Measurements from ENCODE around the gene SPTBN1. TPM values are rescaled to one million over a fixed set of nuclear protein-coding genes. Genes with fewer than 3 reads are reported as not detected.
A peak's percentile ranks its signal among the peaks of the same experiment; 100 is the strongest.

The SPTBN1 gene
- total and polyA plus RNA-seq, 2 of the 4 experiments (the other 2 are of a cell fraction): 49.1 to 241 TPM

DNA sequence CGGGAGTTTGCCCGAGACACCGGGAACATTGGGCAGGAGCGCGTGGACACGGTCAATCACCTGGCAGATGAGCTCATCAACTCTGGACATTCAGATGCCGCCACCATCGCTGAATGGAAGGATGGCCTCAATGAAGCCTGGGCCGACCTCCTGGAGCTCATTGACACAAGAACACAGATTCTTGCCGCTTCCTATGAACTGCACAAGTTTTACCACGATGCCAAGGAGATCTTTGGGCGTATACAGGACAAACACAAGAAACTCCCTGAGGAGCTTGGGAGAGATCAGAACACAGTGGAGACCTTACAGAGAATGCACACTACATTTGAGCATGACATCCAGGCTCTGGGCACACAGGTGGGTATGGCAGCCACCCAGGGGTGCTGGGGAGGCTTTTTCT lies 193.5 kb downstream of the SPTBN1 start:
- Histone ChIP-seq H3K9ac (ENCODE audit: low read depth, low read length) (no peak overlapping the region), H3K56ac (ENCODE audit: extremely low read depth, insufficient read depth, low read length) (no peak overlapping the region), H4K8ac (ENCODE audit: low read depth in 2 of 2, low read length in 2 of 2) (no peak overlapping the region), H2BK120ac (ENCODE audit: low read depth, low read length) (no peak overlapping the region), H3K18ac (ENCODE audit: low read depth, low read length) (no peak overlapping the region), H3K9me3 (ENCODE audit: control insufficient read depth, insufficient read depth, low read length) (no peaks in the 10 kb centered on the region), H4K91ac (ENCODE audit: insufficient read depth, low read depth, low read length) (no peak overlapping the region), H3K14ac (replicated peaks; ENCODE audit: low read depth, low read length) (no peak overlapping the region), H2BK20ac (ENCODE audit: low read depth, low read length) (no peak overlapping the region), H2AK5ac (ENCODE audit: low read depth, low read length) (no peak overlapping the region), H3K27ac (ENCODE audit: insufficient read depth, low read length) (no peak overlapping the region), H3K4me1 (ENCODE audit: control insufficient read depth, insufficient read depth, low read length) (no peaks in the 10 kb centered on the region), H3K36me3 (ENCODE audit: control insufficient read depth, insufficient read depth, low read length) (peaks cover 68% of the 10 kb centered on the region), H2BK15ac (ENCODE audit: low read depth, low read length) (no peak overlapping the region), H3K4ac (ENCODE audit: low read depth, low read length) (no peak overlapping the region), H3K27me3 (ENCODE audit: control insufficient read depth, insufficient read depth, low read length) (no peaks in the 10 kb centered on the region), H2BK5ac (ENCODE audit: low read depth, low read length, poor library complexity, severe bottlenecking) (no peak overlapping the region), H3K79me1 (ENCODE audit: low read depth in 1 of 2, low read length in 2 of 2) (peaks cover 0 to 20% of the 10 kb centered on the region in 2 experiments; a peak in 3 of 4 replicates), H4K5ac (ENCODE audit: low read depth, low read length) (no peak overlapping the region), H3K9me1 (ENCODE audit: insufficient read depth, low read length) (peaks cover 13% of the 10 kb centered on the region), H2AK9ac (replicated peaks; ENCODE audit: low read depth, low read length, poor library complexity) (no peak overlapping the region), H2AFZ (replicated peaks; ENCODE audit: low read length, poor library complexity) (no peak overlapping the region), H3K23ac (ENCODE audit: low read depth, low read length) (no peak overlapping the region), H4K20me1 (ENCODE audit: insufficient read depth, low read length) (no peaks in the 10 kb centered on the region), H3K4me3 (ENCODE audit: insufficient read depth, low read depth, low read length) (no peak overlapping the region), H3K4me2 (ENCODE audit: low read depth, low read length) (no peak overlapping the region)
- TF ChIP-seq CEBPB (IDR thresholded peaks at IDR 0.05; ENCODE audit: low read depth, low read length): no peak
- no peak for TF ChIP-seq FOS (IDR thresholded peaks at IDR 0.05; ENCODE audit: low read depth, low read length)
- no peak for TF ChIP-seq RCOR1 (IDR thresholded peaks at IDR 0.05; ENCODE audit: insufficient replicate concordance, low read length)
- TF ChIP-seq MXI1 (IDR thresholded peaks at IDR 0.05; ENCODE audit: borderline replicate concordance, low read depth, low read length): no peak
- no peak for TF ChIP-seq CHD1 (IDR thresholded peaks at IDR 0.05; ENCODE audit: low read depth, low read length)
- ATAC-seq (ENCODE audit: low read depth): no peak
- ChIA-PET CTCF (no interaction called here), POLR2A (ENCODE audit: unreplicated experiment) (no interaction called here)
- DNase-seq: no peak
- BruUV-seq (replicated peaks): TSS peak; percentile 97
- in situ Hi-C loops (cut with MboI; ENCODE audit: low sequenced_read_pairs) (no loop called here), intact Hi-C loops (cut with micrococcal nuclease) (no loop called here), dilution Hi-C loops (cut with HindIII; ENCODE audit: low sequenced_read_pairs, unreplicated experiment) (no loop called here)
- WGBS, 2 experiments (ENCODE audit: extremely low coverage in 2 of 2, insufficient read length in 1 of 2): 96% methylated on average over 6 of the region's 12 CpGs; no CpG with 5 or more reads in 1 of the 2 experiments

Measured in IMR-90 (cell line).